Vagina (tissue), 2 donors: Measurements from ENCODE around the gene TRIM46.
"Not testable (repeated sequence)": the region's sequence is repeated elsewhere in the genome, so short reads cannot be mapped to it uniquely, and the experiment has no call there.

ENCODE experiments used
- POLR2A ChIP-seq, 2 donors: fragments of 450-650 bp; IDR thresholded peaks; one replicate each; pipeline ENCODE4 v1.6.1; 2017; ENCODE audit warnings: antibody characterized with exemption in 2 of 2, mild to moderate bottlenecking in 2 of 2, moderate library complexity in 2 of 2
- POLR2AphosphoS5 ChIP-seq, 2 donors: sonication (generic); formaldehyde crosslinking; IDR thresholded peaks; one replicate each; pipeline ENCODE4 v1.9.0; 2017; ENCODE audit warnings: antibody characterized with exemption in 2 of 2, mild to moderate bottlenecking in 2 of 2, low read depth in 1 of 2; ENCODE audit not compliant: insufficient read depth in 1 of 2
- TF ChIP-seq, protein P1 (sequence below), 3 experiments: fragments of 450-650 bp in 2 of 3; fragments of 200-600 bp in 1 of 3; sonication (generic) in 1 of 3; IDR thresholded peaks; one replicate each; pipeline ENCODE4 v1.5.1; 2017 to 2019; ENCODE audit warnings: antibody characterized with exemption in 3 of 3, mild to moderate bottlenecking in 2 of 3, moderate library complexity in 2 of 3

DNA sequence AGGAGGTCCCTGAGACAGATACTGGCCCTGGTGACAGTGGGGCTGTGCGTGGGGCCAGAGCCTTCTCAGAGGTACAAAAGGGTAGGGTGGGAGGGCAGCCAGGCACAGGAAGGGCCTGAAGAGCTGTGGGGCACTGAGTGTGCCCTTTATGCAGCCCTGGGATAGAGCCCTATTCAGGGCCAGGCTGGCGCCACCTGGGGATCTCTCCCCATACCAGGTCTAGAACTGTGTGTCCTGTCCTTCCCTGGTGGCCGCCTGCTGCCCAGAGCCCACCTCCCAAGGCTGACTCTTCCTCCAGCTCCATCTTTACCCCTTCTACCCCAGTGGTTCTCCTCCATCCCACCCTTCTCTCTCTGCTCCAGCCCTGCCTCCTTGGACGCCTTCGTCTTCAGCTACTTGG lies 59.9 kb downstream of the TRIM46 start:
- TF ChIP-seq, protein P1, sequence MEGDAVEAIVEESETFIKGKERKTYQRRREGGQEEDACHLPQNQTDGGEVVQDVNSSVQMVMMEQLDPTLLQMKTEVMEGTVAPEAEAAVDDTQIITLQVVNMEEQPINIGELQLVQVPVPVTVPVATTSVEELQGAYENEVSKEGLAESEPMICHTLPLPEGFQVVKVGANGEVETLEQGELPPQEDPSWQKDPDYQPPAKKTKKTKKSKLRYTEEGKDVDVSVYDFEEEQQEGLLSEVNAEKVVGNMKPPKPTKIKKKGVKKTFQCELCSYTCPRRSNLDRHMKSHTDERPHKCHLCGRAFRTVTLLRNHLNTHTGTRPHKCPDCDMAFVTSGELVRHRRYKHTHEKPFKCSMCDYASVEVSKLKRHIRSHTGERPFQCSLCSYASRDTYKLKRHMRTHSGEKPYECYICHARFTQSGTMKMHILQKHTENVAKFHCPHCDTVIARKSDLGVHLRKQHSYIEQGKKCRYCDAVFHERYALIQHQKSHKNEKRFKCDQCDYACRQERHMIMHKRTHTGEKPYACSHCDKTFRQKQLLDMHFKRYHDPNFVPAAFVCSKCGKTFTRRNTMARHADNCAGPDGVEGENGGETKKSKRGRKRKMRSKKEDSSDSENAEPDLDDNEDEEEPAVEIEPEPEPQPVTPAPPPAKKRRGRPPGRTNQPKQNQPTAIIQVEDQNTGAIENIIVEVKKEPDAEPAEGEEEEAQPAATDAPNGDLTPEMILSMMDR (IDR thresholded peaks at IDR 0.05): not testable (repeated sequence)
- TF ChIP-seq POLR2A (IDR thresholded peaks at IDR 0.05); POLR2AphosphoS5 (IDR thresholded peaks at IDR 0.05; ENCODE audit: insufficient read depth in 1 of 2, low read depth in 1 of 2): not testable (repeated sequence)
